ENCODE data around the gene FAM181A. TPM values are rescaled to one million over a fixed set of nuclear protein-coding genes. Genes with fewer than 3 reads are reported as not detected.

The FAM181A gene
- total and polyA plus RNA-seq, 9 of the 15 experiments (the other 6 are each of a cell fraction or from before 2014, with no cell fraction given), result not detected

- H3K4me2 ChIP-seq (ENCODE audit: insufficient read depth, low read length), result no peak overlapping the region
- peaks cover 2 to 12% of the 10 kb centered on the region in 2 experiments; a peak in 2 of 5 replicates for H3K27me3 ChIP-seq (ENCODE audit: control insufficient read depth in 2 of 2, insufficient read depth in 2 of 2, low read length in 2 of 2)
- under 1% methylated on average over 13 of the region's 23 CpGs for WGBS (ENCODE audit: insufficient coverage, low coverage, missing lambda C conversion rate)
- no peaks in the 10 kb centered on the region for H4K20me1 ChIP-seq (replicated peaks; ENCODE audit: control insufficient read depth, insufficient read depth, low read length)
- FAIRE-seq (no peak), ATAC-seq (peak; percentile 34; the same call in 1 of the 3 replicates), DNase-seq (ENCODE audit: extremely low read depth in 1 of 4, low spot score in 3 of 4) (peak; percentile 13 to 30 (median 17))
- H3K9me1 ChIP-seq (ENCODE audit: control insufficient read depth, insufficient read depth, low read length), result no peaks in the 10 kb centered on the region
- no peaks in the 10 kb centered on the region for H3K9me3 ChIP-seq (replicated peaks; ENCODE audit: control insufficient read depth, insufficient read depth, low read depth, low read length)
- no peaks in the 10 kb centered on the region for H3K79me2 ChIP-seq (ENCODE audit: control insufficient read depth, insufficient read depth, low read length)
- H3K4me1 ChIP-seq (replicated peaks in 1 of 2; ENCODE audit: control insufficient read depth in 2 of 2, insufficient read depth in 2 of 2, low read length in 2 of 2), result peaks cover 0 to 8% of the 10 kb centered on the region in 2 experiments; a peak in 1 of 5 replicates
- H3K27ac ChIP-seq (ENCODE audit: extremely low read depth, low read depth, low read length), result no peak overlapping the region
- in situ Hi-C loops (cut with MboI) (no loop called here), intact Hi-C loops (cut with micrococcal nuclease) (no loop called here)
- H3K4me3 ChIP-seq, result no peak overlapping the region
- POLR2A ChIA-PET, result no interaction called here
- H3K36me3 ChIP-seq (ENCODE audit: control insufficient read depth, insufficient read depth, low read length), result no peaks in the 10 kb centered on the region
- BruUV-seq (replicated peaks), result no TSS peak
- no peak overlapping the region for H3K9ac ChIP-seq (ENCODE audit: insufficient read depth in 1 of 2, low read depth in 2 of 2, low read length in 2 of 2)
- CTCF ChIA-PET (ENCODE audit: low intra/inter-chr PET ratio), result no interaction called here
- no peak overlapping the region for H2AFZ ChIP-seq (ENCODE audit: low read depth, low read length)
- TF ChIP-seq CSDE1 (IDR thresholded peaks at IDR 0.05) (no peak), SOX6 (IDR thresholded peaks at IDR 0.05) (peak; percentile 38; the same call in 1 of the 2 replicates), CBFA2T3 (IDR thresholded peaks at IDR 0.05) (no peak), KDM5B (IDR thresholded peaks at IDR 0.05; ENCODE audit: insufficient replicate concordance, low read depth, low read length) (no peak), ZEB2 (IDR thresholded peaks at IDR 0.05) (peak; percentile 51; the same call in 1 of the 2 replicates), ATF3 (IDR thresholded peaks at IDR 0.05) (peak; percentile 80), ATF3 (CRISPR knock-in tag; conservative IDR thresholded peaks at IDR 0.05) (no peak), SMARCE1 (IDR thresholded peaks at IDR 0.05) (no peak), HMGN3 (IDR thresholded peaks at IDR 0.05; ENCODE audit: borderline replicate concordance, extremely low read depth, insufficient read length, low read depth, low read length) (no peak), ASH1L (IDR thresholded peaks at IDR 0.05; ENCODE audit: borderline replicate concordance, low read depth, partially characterized antibody) (no peak), ZNF764 (CRISPR knock-in tag; IDR thresholded peaks at IDR 0.05; ENCODE audit: low read depth) (no peak), GMEB1 (CRISPR knock-in tag; IDR thresholded peaks at IDR 0.05) (no peak), LCOR (CRISPR knock-in tag; IDR thresholded peaks at IDR 0.05) (no peak), ZBTB43 (CRISPR knock-in tag; IDR thresholded peaks at IDR 0.05) (no peak)
Measured at GRCh38 chr14:93959239-93960107, 32.3 kb downstream of the FAM181A start.
